ENCODE measurements around the gene CCDC172.

- TF ChIP-seq, protein P1, sequence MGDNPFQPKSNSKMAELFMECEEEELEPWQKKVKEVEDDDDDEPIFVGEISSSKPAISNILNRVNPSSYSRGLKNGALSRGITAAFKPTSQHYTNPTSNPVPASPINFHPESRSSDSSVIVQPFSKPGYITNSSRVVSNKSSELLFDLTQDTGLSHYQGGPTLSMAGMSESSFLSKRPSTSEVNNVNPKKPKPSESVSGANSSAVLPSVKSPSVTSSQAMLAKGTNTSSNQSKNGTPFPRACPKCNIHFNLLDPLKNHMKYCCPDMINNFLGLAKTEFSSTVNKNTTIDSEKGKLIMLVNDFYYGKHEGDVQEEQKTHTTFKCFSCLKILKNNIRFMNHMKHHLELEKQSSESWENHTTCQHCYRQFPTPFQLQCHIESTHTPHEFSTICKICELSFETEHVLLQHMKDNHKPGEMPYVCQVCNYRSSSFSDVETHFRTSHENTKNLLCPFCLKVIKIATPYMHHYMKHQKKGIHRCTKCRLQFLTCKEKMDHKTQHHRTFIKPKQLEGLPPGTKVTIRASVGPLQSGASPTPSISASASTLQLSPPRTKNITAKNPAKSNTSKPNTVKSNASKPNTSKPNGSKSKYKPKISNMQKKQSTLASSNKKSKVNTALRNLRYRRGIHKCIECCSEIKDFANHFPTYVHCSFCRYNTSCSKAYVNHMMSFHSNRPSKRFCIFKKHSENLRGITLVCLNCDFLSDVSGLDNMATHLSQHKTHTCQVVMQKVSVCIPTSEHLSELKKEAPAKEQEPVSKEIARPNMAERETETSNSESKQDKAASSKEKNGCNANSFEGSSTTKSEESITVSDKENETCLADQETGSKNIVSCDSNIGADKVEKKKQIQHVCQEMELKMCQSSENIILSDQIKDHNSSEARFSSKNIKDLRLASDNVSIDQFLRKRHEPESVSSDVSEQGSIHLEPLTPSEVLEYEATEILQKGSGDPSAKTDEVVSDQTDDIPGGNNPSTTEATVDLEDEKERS (tag by site-specific recombination; IDR thresholded peaks at IDR 0.05): no peak
- TF ChIP-seq EGR2 (tag by site-specific recombination; IDR thresholded peaks at IDR 0.05; ENCODE audit: low read depth): no peak
- TF ChIP-seq, protein P2, sequence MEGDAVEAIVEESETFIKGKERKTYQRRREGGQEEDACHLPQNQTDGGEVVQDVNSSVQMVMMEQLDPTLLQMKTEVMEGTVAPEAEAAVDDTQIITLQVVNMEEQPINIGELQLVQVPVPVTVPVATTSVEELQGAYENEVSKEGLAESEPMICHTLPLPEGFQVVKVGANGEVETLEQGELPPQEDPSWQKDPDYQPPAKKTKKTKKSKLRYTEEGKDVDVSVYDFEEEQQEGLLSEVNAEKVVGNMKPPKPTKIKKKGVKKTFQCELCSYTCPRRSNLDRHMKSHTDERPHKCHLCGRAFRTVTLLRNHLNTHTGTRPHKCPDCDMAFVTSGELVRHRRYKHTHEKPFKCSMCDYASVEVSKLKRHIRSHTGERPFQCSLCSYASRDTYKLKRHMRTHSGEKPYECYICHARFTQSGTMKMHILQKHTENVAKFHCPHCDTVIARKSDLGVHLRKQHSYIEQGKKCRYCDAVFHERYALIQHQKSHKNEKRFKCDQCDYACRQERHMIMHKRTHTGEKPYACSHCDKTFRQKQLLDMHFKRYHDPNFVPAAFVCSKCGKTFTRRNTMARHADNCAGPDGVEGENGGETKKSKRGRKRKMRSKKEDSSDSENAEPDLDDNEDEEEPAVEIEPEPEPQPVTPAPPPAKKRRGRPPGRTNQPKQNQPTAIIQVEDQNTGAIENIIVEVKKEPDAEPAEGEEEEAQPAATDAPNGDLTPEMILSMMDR (tag by site-specific recombination; IDR thresholded peaks at IDR 0.05): no peak
- TF ChIP-seq SCRT1 (tag by site-specific recombination; IDR thresholded peaks at IDR 0.05; ENCODE audit: borderline replicate concordance): no peak
Observed at GRCh38 chr10:116312548-116312947, 11.7 kb upstream of the CCDC172 start.

All from HEK293 (cell line).